Fibroblast of skin of scalp (primary cell): ENCODE results near the gene PGAP1.

Experiments used
- DNase-seq: peaks from one replicate; pipeline ENCODE4 v3.0.0-alpha.2; 2013

The PGAP1 gene

DNA sequence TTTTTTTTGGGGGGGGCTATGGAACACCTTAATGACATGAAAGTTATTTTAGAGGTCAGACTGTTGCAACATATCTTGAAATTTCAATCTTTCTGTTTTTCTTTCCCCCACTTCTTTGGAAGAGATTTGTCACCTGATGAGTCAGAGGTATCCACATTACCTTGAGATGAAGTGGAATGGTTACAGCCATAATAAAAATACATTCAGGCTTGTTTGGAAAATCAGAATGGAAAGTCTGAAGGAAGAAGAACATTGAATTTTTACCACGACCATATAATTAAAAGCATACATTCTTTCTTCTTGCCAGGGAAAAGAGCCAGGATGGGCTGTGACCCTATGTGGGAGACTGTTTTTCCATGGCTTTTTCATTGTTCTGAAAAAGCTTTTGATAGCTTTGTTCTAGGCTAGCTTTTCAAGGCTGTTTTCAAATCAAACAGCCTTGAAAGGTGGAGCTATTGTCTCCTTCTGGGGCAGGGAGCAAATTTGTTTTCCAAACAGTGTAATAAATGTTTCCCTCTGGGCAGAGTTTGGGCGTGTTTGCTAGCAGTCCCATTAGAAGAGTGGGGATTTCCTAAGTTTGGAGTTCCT is 124.7 kb downstream of the PGAP1 start:
- DNase-seq = peak; percentile 23

- DNase-seq = peak; percentile 2
Measured at GRCh38 chr2:196798980-196799379, 127.5 kb downstream of the PGAP1 start.

DNA sequence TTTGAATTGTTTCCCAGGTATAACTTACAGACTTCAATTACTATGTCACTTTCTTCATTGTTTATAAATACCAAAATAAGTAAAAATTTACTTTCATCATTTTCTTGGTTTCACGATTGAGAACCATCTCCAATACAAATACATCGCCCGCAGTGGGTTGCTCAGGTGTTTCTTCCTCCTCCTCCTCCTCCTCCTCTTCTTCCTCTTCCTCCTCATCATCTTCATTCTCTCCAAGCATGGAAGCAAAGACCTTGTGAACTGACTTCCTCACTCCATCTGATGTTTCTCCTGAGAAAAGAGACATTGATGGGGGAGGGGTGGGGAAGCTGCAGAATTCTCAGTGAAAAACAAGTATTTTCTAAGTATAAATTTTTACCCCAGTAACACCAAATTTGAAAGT is 133.6 kb downstream of the PGAP1 start:
- DNase-seq = no peak

DNA sequence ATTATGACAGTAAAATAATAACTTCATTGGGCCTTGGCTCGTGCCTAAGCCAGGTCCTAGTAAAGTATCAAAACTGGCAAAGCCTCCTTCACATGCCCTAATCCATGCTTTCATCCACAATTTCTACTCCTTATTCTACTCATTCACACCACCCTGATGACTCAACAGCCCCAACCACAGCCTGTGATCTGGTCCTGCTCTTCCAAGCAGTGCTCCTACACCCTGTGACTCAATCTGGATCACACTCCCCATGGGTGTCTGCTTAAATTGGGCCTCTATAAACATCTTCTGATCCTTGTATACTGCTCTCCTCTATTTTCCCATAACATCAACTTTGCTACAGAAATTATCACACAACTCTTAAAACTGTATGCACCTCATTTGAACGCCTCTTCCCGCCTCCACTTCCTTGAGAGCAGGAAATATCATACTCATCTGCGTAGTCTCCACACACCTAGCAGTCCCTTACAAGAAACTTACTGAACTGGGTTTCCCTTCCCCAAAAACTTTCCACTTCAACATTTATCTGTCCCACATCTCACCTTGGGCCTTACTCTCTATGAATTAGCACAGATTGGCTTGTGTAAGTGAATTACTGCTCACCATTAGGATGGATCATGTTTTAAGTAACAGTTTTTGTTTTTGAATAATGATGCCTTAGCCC is 142.9 kb downstream of the PGAP1 start:
- peak; percentile 49 for DNase-seq
